HG03039 (cell line): Measurements from ENCODE around the gene SNAPIN.
"Not testable (repeated sequence)": the region's sequence is repeated elsewhere in the genome, so short reads cannot be mapped to it uniquely, and the experiment has no call there.

Experiments
- ATAC-seq: cut with Tn5 transposase; IDR thresholded peaks from one replicate; pipeline ENCODE4 v1.9.1; 2021; ENCODE audit warnings: mild to moderate bottlenecking, moderate library complexity; ENCODE audit not compliant: unreplicated experiment

SNAPIN gene

DNA sequence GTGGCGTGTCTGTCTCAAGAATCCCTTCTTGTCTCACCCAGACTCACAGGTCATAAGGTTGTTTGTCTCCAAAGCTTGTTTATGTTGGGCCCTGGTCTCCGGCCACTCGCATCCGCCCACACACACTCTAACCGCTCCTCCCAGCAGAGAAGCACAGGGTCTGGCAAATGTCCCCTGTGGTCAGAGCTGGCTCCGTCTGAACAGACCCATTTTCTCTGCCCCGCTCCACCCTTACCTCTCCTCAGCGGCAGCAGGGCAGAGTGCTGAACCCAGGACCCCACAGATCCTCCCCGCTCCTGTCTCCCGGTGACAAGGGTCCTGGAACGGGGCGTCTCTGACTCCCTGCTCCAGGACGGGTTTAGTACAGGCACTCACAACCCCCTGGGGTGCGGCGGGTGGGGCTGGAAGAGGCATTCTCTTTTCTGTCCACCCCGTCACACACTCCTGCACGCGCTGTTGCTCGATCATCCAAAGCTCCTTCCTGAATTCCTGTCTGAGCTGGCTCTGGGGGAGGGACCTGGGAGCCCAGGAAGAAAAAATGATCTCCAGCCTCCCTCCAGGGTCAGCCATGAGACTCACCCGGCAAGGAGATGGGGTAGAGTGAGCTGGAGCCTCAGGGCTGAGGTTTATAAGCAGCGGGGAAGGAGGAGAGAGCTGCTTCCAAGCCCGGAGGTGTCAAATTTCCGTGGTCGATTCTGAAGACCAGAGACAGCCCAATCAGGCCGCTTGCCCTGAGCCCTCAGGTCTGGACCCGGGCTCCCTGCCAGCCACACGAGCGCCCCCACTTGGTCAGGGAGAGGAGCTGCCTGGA lies 31.4 kb upstream of the SNAPIN start, which contains the start of gene S100A13:
Gene S100A13, minus strand, starts transcription at position 602 of the 811 bp plus-strand sequence. CDS start 1,033 bp downstream, outside the sequence.
- no peak for ATAC-seq

DNA sequence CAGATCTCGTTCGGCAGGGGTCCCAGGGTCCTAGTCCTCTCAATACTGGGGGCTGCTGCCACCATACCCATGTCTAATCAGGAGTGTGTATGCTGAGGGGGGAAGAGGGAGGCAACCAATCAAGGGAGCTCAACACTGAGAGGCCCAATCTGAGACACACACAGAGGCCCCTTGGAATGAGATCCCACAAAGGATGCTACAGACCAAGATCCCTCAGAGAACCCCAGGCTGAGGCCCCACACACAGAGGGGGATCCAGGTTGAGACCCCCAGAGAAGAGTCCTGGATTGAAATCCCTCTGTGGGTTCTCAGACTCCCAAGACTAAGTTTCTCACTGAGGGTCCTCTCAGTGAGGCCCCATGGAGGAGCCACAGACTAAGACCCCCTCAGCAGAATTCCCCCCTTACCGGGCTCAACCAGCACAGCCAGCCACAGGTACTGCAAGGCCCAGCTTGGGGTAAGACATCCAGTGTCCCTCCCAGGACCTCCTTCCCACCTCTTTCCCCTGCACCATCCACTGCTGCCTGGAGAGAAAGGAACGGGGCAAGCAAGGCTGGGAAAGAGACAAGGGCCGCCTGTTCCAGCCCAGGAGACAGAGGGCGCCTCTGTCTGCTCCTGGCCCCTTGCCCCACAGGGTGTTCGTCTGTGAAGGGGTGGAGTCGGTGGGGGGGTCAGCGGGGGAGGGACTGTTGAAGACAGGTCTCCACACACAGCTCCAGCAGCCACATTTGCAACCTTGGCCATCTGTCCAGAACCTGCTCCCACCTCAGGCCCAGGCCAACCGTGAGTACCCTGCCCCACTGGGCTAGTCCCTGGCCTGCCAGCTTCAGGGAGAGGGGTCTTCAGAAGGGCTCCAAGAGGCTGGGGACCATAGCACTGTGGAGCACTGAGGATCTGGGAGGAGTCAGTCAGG lies 30.5 kb upstream of the SNAPIN start, which contains the start of gene S100A1:
Gene S100A1, plus strand, starts transcription at position 720 of the 912 bp plus-strand sequence. CDS start 2,088 bp downstream, outside the sequence.
- no peak for ATAC-seq

- no peak for ATAC-seq
These were observed 29.7 kb upstream of the SNAPIN start for GRCh38 chr1:153628638-153629342.

- no peak for ATAC-seq
These were observed 29.2 kb upstream of the SNAPIN start for GRCh38 chr1:153629343-153629665.

GRCh38 chr1:153629971-153630370 lies 28.5 kb upstream of the SNAPIN start:
- ATAC-seq = no peak

DNA sequence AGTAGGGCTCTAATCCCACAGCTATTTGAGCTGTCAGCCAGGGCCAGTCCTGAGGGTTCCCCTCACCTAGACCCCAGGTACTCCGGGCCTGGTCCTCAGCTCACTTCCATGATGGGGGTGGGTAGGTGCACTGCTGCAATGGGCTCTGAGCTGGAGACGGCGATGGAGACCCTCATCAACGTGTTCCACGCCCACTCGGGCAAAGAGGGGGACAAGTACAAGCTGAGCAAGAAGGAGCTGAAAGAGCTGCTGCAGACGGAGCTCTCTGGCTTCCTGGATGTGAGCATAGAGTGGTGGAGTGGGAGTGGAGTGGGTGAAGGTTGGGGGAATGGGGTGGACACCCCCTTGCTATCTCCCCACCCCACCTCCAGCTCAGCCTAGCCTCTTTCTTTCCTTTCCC lies 28.1 kb upstream of the SNAPIN start:
- no peak for ATAC-seq

DNA sequence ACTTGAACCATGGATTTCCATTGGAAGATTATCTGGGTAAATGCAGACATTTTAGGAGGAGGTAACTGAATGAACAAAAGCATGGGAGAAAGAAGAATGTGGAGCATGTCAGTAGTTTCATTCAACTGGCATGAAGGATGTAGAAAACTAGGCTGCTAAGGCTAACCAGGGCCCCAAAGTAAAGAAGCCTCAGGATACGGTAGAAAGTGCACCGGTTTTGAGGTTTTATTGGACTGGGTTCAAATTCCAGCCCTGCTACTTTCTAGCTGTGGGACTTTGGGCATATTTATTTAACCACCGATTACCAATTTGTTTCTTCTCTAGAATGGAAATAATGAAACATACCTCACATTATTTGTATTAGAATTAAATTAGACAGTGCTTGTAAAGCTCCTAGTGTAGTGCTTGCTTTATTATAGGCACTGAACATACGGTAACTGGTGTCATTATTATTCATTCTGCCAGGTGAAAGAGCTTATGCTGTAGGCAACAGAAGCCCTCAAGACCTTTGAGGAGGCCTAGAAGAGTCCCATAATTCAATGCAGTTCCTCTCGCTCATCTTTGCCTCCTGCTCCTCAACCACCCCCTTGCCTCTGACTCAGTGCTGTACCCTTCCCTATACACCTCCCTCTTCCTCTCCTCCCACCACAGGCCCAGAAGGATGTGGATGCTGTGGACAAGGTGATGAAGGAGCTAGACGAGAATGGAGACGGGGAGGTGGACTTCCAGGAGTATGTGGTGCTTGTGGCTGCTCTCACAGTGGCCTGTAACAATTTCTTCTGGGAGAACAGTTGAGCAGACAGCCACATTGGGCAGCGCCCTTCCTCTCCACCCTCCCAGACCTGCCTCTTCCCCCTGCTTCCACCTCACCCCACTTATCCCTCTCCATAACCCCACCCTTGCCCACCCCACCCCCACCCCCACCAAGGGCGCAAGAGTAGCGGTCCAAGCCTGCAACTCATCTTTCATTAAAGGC lies 27.2 kb upstream of the SNAPIN start:
- ATAC-seq = no peak

GRCh38 chr1:153633161-153633753 lies 25.2 kb upstream of the SNAPIN start:
- no peak for ATAC-seq

DNA sequence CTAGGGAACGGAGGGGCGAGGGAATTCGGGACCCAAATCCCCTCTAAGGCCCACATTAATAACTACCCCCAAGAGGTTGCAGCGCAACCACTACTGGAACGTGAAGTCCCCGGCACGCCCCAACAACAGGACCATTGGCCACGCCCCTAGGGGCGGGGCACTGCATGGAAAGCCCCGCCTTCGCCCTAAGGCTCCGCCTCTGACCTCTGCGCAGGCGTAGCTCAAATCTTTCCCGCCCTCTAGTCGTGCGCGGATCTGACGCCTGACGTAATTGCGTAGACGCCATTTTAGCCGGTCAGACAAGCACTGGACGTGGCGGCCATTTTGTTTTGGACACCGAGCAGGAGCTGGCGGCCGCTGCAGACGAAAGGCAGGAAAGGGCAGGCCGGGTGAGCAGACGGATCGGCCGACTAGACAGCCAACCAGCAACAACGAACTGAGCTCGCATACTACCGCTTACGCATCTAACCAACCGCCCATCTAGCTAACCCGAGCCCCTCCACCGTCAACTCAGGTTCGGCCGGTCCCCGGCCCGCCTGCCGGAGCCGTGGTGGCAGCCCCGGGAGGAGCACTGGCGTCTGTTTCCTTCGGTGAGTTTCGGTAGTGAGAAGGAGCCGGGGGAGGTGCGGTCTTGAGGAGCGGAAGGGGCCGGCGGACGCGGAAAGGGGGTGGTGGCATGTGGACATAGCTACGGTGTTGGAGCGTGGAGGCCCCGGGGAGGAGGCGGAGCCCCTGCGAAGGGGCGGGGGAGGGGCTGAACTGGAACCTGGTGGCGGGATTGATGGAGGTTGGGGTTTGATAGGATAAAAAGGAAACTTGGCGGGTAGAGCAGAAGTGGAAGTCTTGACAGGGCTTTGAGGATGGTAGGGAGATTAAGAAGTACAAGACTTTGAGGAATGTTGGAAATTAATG lies 24.5 kb upstream of the SNAPIN start, which contains the start of gene CHTOP:
Gene CHTOP, plus strand, starts transcription at position 313 of the 912 bp plus-strand sequence. CDS start 2,523 bp downstream, outside the sequence.
- ATAC-seq = peak; percentile 79

DNA sequence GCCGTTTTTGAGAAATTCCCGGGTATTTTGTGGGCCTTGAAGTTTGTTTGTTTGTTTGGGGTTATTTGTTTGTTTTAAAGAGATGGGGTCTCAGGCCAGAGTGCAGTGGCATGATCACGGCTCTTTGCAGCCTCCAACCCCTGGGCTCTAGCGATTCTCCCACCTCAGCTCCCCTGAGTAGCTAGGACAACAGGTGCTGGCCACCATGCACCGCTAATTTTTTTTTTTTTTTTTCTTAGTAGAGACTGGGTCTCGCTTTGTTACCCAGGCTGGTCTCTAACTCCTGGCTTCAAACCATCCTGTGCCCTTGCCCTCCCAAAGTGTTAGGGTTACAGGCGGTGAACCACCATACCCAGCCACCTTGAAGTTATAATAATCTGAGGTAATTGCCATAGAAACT lies 22.6 kb upstream of the SNAPIN start:
- no peak for ATAC-seq

- ATAC-seq = no peak
These were observed 22.2 kb upstream of the SNAPIN start for GRCh38 chr1:153636312-153636711.

GRCh38 chr1:153638261-153638660 lies 20.2 kb upstream of the SNAPIN start:
- ATAC-seq = no peak

- no peak for ATAC-seq
These were observed 19.2 kb upstream of the SNAPIN start for GRCh38 chr1:153639280-153639679.

DNA sequence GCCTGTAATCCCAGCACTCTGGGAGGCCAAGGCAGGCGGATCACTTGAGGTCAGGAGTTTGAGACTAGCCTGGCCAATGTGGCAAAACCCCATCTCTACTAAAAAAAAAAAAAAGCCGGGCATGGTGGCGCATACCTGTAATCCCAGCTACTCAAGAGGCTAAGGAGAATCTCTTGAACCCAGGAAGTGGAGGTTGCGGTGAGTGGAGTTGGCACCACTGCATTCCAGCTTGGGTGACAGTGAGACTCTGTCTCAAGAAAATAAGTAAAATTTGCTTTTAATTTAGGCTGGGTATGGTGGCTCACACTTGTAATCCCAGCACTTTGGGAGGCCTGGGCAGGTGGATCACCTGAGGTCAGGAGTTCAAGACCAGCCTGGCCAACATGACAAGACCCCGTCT lies 18.3 kb upstream of the SNAPIN start:
- ATAC-seq = not testable (repeated sequence)

GRCh38 chr1:153640861-153641260 lies 17.6 kb upstream of the SNAPIN start:
- no peak for ATAC-seq

GRCh38 chr1:153642161-153642560 lies 16.3 kb upstream of the SNAPIN start:
- no peak for ATAC-seq

- no peak for ATAC-seq
These were observed 15.4 kb upstream of the SNAPIN start for GRCh38 chr1:153643100-153643499.

- ATAC-seq = no peak
These were observed 14.7 kb upstream of the SNAPIN start for GRCh38 chr1:153643816-153644215.
